MM.1S (cell line): ENCODE measurements around the gene ANKRD16.
"Not testable (repeated sequence)": the region's sequence is repeated elsewhere in the genome, so short reads cannot be mapped to it uniquely, and the experiment has no call there.

Experiments used
- CTCF ChIP-seq: fragments of 300-600 bp; sonication (generic); IDR thresholded peaks from 2 replicates; pipeline ENCODE4 v1.5.1; 2016; ENCODE audit warnings: antibody characterized with exemption, low read length, mixed read lengths
- EZH2 ChIP-seq: fragments of 300-600 bp; sonication (generic); optimal IDR thresholded peaks from 2 replicates; pipeline ENCODE3; 2017; ENCODE audit warnings: low read depth, mild to moderate bottlenecking, antibody characterized with exemption, low read length, mixed read lengths
- EZH2phosphoT487 ChIP-seq: fragments of 300-600 bp; sonication (generic); IDR thresholded peaks from 2 replicates; pipeline ENCODE4 v1.6.1; 2018; ENCODE audit warnings: antibody characterized with exemption, low read length

- TF ChIP-seq CTCF, EZH2phosphoT487, EZH2: not testable (repeated sequence)
Measured at GRCh38 chr10:5867091-5867615, 22.5 kb downstream of the ANKRD16 start.
